ENCODE results near the gene MVP. TPM values are rescaled to one million over a fixed set of nuclear protein-coding genes. Genes with fewer than 3 reads are reported as not detected.
A peak's percentile ranks its signal among the peaks of the same experiment; 100 is the strongest.
"Not testable (repeated sequence)": the region's sequence is repeated elsewhere in the genome, so short reads cannot be mapped to it uniquely, and the experiment has no call there.

Gene MVP
- total and polyA plus RNA-seq, 2 donors: 49.0 to 165 TPM

DNA sequence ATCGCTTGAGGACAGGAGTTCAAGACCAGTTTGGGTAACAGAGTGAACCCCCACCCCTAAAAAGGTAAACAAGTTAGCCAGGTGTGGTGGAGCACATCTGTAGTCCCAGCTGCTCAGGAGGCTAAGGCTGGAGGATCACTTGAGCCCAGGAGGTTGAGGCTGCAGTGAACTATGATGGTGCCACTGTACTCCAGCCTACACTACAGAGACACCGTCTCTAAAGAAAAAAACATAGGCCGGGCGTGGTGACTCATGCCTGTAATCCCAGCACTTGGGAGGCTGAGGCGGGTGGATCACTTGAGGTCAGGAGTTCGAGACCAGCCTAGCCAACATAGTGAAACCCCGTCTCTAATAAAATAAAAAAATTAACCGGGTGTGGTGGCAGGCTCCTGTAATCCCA, 48.8 kb downstream of the MVP start:
- not testable (repeated sequence) for H3K4me1 ChIP-seq (ENCODE audit: control insufficient read depth in 2 of 2, insufficient read depth in 2 of 2, low read length in 2 of 2); H3K27ac ChIP-seq (ENCODE audit: low read depth in 1 of 2, low read length in 1 of 2); H3K36me3 ChIP-seq (ENCODE audit: control insufficient read depth in 2 of 2, insufficient read depth in 2 of 2, low read length in 1 of 2); H3K4me3 ChIP-seq (ENCODE audit: low read length in 2 of 2); DNase-seq (ENCODE audit: low read depth in 6 of 9, low spot score in 9 of 9); H3K9me3 ChIP-seq (ENCODE audit: control insufficient read depth in 2 of 2, insufficient read depth in 1 of 2, low read length in 1 of 2)
- peaks cover under 1 to 16% of the 10 kb centered on the region in 2 donors for H3K27me3 ChIP-seq (ENCODE audit: control insufficient read depth in 2 of 2, insufficient read depth in 1 of 2, low read length in 1 of 2)
- WGBS: 97% methylated on average over 8 of the region's 8 CpGs

DNA sequence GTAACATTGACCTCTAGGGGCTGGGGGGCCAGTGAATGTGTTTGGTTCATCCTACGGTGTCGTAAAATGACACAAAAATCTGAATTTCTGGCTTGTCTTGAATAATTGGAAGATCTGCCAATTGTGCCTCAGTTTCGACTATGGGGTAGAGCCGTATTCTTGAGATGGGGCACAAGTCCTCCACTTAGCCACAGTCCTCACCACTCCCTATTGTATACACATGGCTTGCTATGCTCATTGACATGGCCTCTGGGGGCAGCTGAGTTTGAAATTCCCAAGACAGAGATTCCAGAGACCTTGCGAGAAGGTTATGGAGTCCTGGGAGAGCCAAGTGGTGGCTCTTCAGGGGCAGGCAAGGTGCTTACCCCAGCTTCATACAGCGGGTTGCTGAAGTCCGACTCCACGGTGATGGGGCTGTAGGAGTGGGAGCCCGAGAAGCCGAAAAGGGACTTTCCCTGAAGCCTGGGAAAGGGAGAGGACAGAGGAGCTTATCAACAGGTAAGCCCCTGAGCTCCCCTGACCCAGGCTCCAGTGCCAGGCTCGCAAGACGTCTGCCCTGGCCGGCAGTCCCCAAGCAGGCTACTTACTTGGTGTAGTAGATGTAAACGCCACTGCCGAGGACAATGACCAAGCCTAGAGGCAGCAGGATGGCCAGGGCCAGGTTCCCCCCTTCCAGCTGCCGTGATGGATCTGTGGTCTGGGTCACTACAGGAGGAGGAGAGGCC, 51.7 kb downstream of the MVP start:
- H3K4me1 ChIP-seq (ENCODE audit: control insufficient read depth in 2 of 2, insufficient read depth in 2 of 2, low read length in 2 of 2): peaks cover 4 to 9% of the 10 kb centered on the region in 2 donors
- H3K9me3 ChIP-seq (ENCODE audit: control insufficient read depth in 2 of 2, insufficient read depth in 1 of 2, low read length in 1 of 2): peaks cover 0 to 11% of the 10 kb centered on the region in 2 donors
- H3K36me3 ChIP-seq (ENCODE audit: control insufficient read depth in 2 of 2, insufficient read depth in 2 of 2, low read length in 1 of 2): no peaks in the 10 kb centered on the region
- DNase-seq (ENCODE audit: low read depth in 6 of 9, low spot score in 9 of 9): no peak
- WGBS: 95% methylated on average over 16 of the region's 16 CpGs
- peaks cover 16 to 44% of the 10 kb centered on the region in 2 donors for H3K27me3 ChIP-seq (ENCODE audit: control insufficient read depth in 2 of 2, insufficient read depth in 1 of 2, low read length in 1 of 2)
- H3K4me3 ChIP-seq (ENCODE audit: low read length in 2 of 2): no peak overlapping the region
- no peak overlapping the region for H3K27ac ChIP-seq (ENCODE audit: low read depth in 1 of 2, low read length in 1 of 2)

DNA sequence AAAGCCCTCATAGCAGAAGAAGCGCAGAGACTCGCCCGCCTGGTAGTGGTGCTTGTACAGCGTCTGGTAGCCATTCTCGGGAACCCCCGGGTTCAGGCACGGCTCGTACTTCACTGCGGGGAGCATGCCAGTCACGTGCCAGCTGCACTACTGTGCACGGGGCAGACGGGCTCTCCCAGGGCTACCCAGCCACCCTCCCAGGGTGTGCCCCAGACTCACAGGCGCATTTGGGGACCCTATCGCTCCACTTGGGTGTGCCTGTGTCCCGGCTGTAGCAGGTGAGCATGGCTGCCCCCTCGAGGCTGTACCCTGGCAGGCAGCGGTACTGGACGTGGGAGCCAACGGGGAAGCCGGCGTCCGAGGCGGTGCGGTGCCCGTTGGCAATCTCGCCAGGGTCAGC, 53.1 kb downstream of the MVP start:
- Histone ChIP-seq H3K27ac (ENCODE audit: low read depth in 1 of 2, low read length in 1 of 2) (no peak overlapping the region), H3K27me3 (ENCODE audit: control insufficient read depth in 2 of 2, insufficient read depth in 1 of 2, low read length in 1 of 2) (peaks cover 20 to 55% of the 10 kb centered on the region in 2 donors), H3K36me3 (ENCODE audit: control insufficient read depth in 2 of 2, insufficient read depth in 2 of 2, low read length in 1 of 2) (no peaks in the 10 kb centered on the region), H3K4me3 (ENCODE audit: low read length in 2 of 2) (no peak overlapping the region), H3K4me1 (ENCODE audit: control insufficient read depth in 2 of 2, insufficient read depth in 2 of 2, low read length in 2 of 2) (peaks cover 4 to 16% of the 10 kb centered on the region in 2 donors), H3K9me3 (ENCODE audit: control insufficient read depth in 2 of 2, insufficient read depth in 1 of 2, low read length in 1 of 2) (peaks cover 0 to 16% of the 10 kb centered on the region in 2 donors)
- DNase-seq (ENCODE audit: low read depth in 6 of 9, low spot score in 9 of 9): no peak
- 97% methylated on average over 26 of the region's 26 CpGs for WGBS

GRCh38 chr16:29875206-29875605, 54.9 kb downstream of the MVP start:
- Histone ChIP-seq H3K4me1 (ENCODE audit: control insufficient read depth in 2 of 2, insufficient read depth in 2 of 2, low read length in 2 of 2) (peaks cover 4 to 16% of the 10 kb centered on the region in 2 donors), H3K27me3 (ENCODE audit: control insufficient read depth in 2 of 2, insufficient read depth in 1 of 2, low read length in 1 of 2) (peaks cover 20 to 58% of the 10 kb centered on the region in 2 donors), H3K27ac (ENCODE audit: low read depth in 1 of 2, low read length in 1 of 2) (no peak overlapping the region), H3K9me3 (ENCODE audit: control insufficient read depth in 2 of 2, insufficient read depth in 1 of 2, low read length in 1 of 2) (peaks cover 0 to 16% of the 10 kb centered on the region in 2 donors), H3K36me3 (ENCODE audit: control insufficient read depth in 2 of 2, insufficient read depth in 2 of 2, low read length in 1 of 2) (no peaks in the 10 kb centered on the region), H3K4me3 (ENCODE audit: low read length in 2 of 2) (no peak overlapping the region)
- 95% methylated on average over 6 of the region's 6 CpGs for WGBS
- DNase-seq (ENCODE audit: low read depth in 6 of 9, low spot score in 9 of 9): no peak

DNA sequence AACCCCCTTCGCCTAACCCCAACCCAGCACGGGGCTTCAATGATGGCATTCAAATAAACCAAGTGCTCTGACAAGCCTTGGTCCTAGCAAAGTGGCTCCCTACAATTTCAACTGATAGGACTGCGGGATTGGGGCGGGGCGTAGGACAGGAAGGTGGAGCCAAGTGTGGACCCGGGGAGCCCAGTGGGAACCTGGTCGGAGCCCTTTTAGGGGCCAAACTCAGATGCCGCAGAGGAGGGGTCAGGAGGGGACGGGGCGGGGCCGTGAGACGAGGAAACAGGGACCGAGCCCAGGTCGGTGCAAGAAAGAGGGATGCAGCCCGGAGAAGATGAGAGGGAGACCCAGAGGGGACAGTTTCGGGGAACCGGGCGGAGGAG, 55.9 kb downstream of the MVP start:
- DNase-seq (ENCODE audit: low read depth in 6 of 9, low spot score in 9 of 9): no peak
- 24% methylated on average over 18 of the region's 18 CpGs for WGBS
- peaks cover 0 to 16% of the 10 kb centered on the region in 2 donors for H3K9me3 ChIP-seq (ENCODE audit: control insufficient read depth in 2 of 2, insufficient read depth in 1 of 2, low read length in 1 of 2)
- no peak overlapping the region for H3K27ac ChIP-seq (ENCODE audit: low read depth in 1 of 2, low read length in 1 of 2)
- peak overlapping the region in 1 of 2 donors; percentile 32 for H3K4me3 ChIP-seq (ENCODE audit: low read length in 2 of 2)
- H3K36me3 ChIP-seq (ENCODE audit: control insufficient read depth in 2 of 2, insufficient read depth in 2 of 2, low read length in 1 of 2): no peaks in the 10 kb centered on the region
- peaks cover 4 to 16% of the 10 kb centered on the region in 2 donors for H3K4me1 ChIP-seq (ENCODE audit: control insufficient read depth in 2 of 2, insufficient read depth in 2 of 2, low read length in 2 of 2)
- H3K27me3 ChIP-seq (ENCODE audit: control insufficient read depth in 2 of 2, insufficient read depth in 1 of 2, low read length in 1 of 2): peaks cover 20 to 57% of the 10 kb centered on the region in 2 donors

DNA sequence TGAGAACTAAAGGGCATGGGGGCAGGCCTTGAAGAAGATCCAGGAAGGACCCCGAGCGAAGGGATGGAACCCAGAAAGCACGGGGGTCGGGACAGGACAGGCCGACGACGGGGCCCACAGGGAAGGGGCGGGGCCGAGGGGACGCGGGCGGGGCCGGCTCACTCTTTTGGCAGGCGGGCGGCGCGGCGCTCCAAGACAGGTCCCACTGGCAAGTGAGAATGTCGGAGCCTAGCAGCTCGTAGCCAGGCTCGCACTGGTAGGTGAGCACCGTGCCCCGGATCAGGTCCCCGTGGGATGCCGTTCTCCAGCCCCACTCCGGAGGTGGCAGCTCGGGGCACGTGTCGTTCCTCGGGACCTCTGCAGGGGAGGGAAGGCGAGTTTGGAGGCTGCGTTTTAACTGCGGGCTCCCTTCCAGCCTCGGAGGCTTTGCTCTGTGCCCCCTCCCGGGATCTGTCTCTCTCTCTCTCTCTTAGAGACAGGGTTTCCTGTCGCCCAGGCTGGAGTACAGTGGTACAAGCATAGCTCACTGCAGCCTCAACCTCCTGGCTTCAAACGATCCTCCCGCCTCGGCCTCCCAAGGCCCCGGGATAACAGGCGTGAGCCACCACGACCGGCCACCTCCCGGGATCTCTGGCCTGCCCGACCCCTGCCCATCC, 56.5 kb downstream of the MVP start:
- 7% methylated on average over 45 of the region's 45 CpGs for WGBS
- Histone ChIP-seq H3K9me3 (ENCODE audit: control insufficient read depth in 2 of 2, insufficient read depth in 1 of 2, low read length in 1 of 2) (peaks cover 0 to 16% of the 10 kb centered on the region in 2 donors), H3K4me1 (ENCODE audit: control insufficient read depth in 2 of 2, insufficient read depth in 2 of 2, low read length in 2 of 2) (peaks cover 4 to 16% of the 10 kb centered on the region in 2 donors), H3K27ac (ENCODE audit: low read depth in 1 of 2, low read length in 1 of 2) (no peak overlapping the region), H3K36me3 (ENCODE audit: control insufficient read depth in 2 of 2, insufficient read depth in 2 of 2, low read length in 1 of 2) (no peaks in the 10 kb centered on the region), H3K27me3 (ENCODE audit: control insufficient read depth in 2 of 2, insufficient read depth in 1 of 2, low read length in 1 of 2) (peaks cover 20 to 56% of the 10 kb centered on the region in 2 donors), H3K4me3 (ENCODE audit: low read length in 2 of 2) (peak overlapping the region in 1 of 2 donors; percentile 32)
- DNase-seq (ENCODE audit: low read depth in 6 of 9, low spot score in 9 of 9): no peak

GRCh38 chr16:29877266-29877961, 57.2 kb downstream of the MVP start:
- no peaks in the 10 kb centered on the region for H3K36me3 ChIP-seq (ENCODE audit: control insufficient read depth in 2 of 2, insufficient read depth in 2 of 2, low read length in 1 of 2)
- peak in 6 of 9 donors; percentile 15 to 57 (median 38) for DNase-seq (ENCODE audit: low read depth in 6 of 9, low spot score in 9 of 9)
- H3K9me3 ChIP-seq (ENCODE audit: control insufficient read depth in 2 of 2, insufficient read depth in 1 of 2, low read length in 1 of 2): peaks cover 0 to 16% of the 10 kb centered on the region in 2 donors
- H3K27ac ChIP-seq (ENCODE audit: low read depth in 1 of 2, low read length in 1 of 2): no peak overlapping the region
- peaks cover 4 to 16% of the 10 kb centered on the region in 2 donors for H3K4me1 ChIP-seq (ENCODE audit: control insufficient read depth in 2 of 2, insufficient read depth in 2 of 2, low read length in 2 of 2)
- H3K27me3 ChIP-seq (ENCODE audit: control insufficient read depth in 2 of 2, insufficient read depth in 1 of 2, low read length in 1 of 2): peaks cover 20 to 52% of the 10 kb centered on the region in 2 donors
- 26% methylated on average over 28 of the region's 28 CpGs for WGBS
- no peak overlapping the region for H3K4me3 ChIP-seq (ENCODE audit: low read length in 2 of 2)

GRCh38 chr16:29878172-29878571, 57.9 kb downstream of the MVP start:
- Histone ChIP-seq H3K36me3 (ENCODE audit: control insufficient read depth in 2 of 2, insufficient read depth in 2 of 2, low read length in 1 of 2) (no peaks in the 10 kb centered on the region), H3K4me3 (ENCODE audit: low read length in 2 of 2) (no peak overlapping the region), H3K27me3 (ENCODE audit: control insufficient read depth in 2 of 2, insufficient read depth in 1 of 2, low read length in 1 of 2) (peaks cover 20 to 51% of the 10 kb centered on the region in 2 donors), H3K27ac (ENCODE audit: low read depth in 1 of 2, low read length in 1 of 2) (no peak overlapping the region), H3K9me3 (ENCODE audit: control insufficient read depth in 2 of 2, insufficient read depth in 1 of 2, low read length in 1 of 2) (peaks cover 0 to 16% of the 10 kb centered on the region in 2 donors), H3K4me1 (ENCODE audit: control insufficient read depth in 2 of 2, insufficient read depth in 2 of 2, low read length in 2 of 2) (peaks cover 4 to 16% of the 10 kb centered on the region in 2 donors)
- no peak for DNase-seq (ENCODE audit: low read depth in 6 of 9, low spot score in 9 of 9)
- WGBS: 93% methylated on average over 14 of the region's 14 CpGs

DNA sequence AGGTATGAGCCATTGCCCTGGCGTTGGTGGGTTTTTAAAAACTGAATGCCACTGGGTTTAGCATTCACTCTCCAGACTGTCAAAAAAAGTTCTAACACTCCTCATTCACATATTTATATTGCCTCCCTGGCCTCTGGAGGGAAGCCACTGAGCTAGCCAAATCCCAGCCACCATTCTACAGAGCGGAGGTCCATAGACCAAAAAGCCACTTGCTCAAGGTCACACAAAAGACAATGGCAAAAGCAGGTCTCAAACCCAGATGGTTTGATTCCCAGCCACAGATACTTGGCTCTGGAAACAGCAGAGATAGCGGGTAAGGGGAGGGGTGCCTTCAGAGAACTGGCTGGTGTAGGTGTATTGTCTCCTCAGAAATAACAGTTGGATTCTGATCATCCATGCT, 60.8 kb downstream of the MVP start:
- Histone ChIP-seq H3K9me3 (ENCODE audit: control insufficient read depth in 2 of 2, insufficient read depth in 1 of 2, low read length in 1 of 2) (peaks cover 0 to 14% of the 10 kb centered on the region in 2 donors), H3K36me3 (ENCODE audit: control insufficient read depth in 2 of 2, insufficient read depth in 2 of 2, low read length in 1 of 2) (no peaks in the 10 kb centered on the region), H3K4me3 (ENCODE audit: low read length in 2 of 2) (no peak overlapping the region), H3K27ac (ENCODE audit: low read depth in 1 of 2, low read length in 1 of 2) (no peak overlapping the region), H3K4me1 (ENCODE audit: control insufficient read depth in 2 of 2, insufficient read depth in 2 of 2, low read length in 2 of 2) (peaks cover 4 to 16% of the 10 kb centered on the region in 2 donors), H3K27me3 (ENCODE audit: control insufficient read depth in 2 of 2, insufficient read depth in 1 of 2, low read length in 1 of 2) (peaks cover 12 to 25% of the 10 kb centered on the region in 2 donors)
- DNase-seq (ENCODE audit: low read depth in 6 of 9, low spot score in 9 of 9): no peak
- WGBS: 95% methylated on average over 3 of the region's 3 CpGs
